NCI-H524 (cell line): ENCODE measurements around the gene PBX1.

Experiments used
- DNase-seq, 2 experiments: peaks; one replicate each; lab custom pipeline; 2025; lab: John Stamatoyannopoulos, UW

PBX1 gene

DNA sequence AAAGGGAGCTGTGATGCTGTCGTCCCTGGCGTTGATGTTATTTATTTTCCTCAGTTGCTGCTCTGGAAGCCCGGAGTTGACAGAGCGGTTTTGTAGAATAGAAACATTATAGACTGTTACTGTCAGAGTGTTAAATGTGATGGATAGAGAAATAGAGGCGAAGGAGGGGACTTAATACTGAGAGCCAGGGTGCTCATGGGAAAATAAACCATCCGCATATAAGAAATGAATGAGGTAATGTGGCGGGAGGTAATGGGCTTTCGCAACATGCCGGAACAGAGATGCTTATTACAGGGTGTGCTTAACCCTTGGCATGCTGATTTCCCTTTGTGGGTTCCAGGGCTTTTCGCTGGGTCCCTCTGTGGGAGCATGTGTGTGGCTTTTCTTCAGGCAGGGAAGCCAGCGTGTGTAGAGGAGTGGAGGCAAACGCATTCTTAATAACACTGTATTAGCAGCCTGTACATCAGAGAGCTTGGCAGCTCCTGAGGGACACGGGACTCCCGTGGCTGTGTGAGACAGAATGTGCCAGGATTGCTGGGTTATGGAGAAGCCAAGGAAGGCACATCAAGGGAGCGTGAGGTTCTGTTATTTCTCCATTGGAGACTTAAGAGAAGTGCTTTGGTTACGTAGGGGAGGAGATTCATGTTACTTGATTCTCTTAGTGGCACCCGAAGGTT lies 141.0 kb downstream of the PBX1 start:
- no peak for DNase-seq

DNA sequence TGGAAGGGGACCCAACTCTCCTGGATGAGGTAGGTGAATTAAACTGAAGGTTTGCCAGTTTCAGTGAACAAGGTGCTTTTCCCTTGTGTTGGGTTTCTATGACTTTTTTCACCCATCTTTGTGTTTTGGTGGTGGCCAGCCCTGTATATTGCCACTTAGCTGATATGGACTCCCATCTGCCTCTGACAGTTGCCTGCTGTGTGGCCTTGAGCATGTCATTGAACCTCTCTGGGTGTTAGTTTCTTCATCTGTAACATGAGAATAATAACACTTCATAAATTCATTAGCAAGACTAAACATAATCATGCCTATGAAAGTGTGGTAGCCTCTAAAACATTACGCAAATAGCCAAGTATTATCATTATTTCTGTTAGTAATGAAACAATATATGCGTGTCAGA lies 141.7 kb downstream of the PBX1 start:
- no peak for DNase-seq

DNA sequence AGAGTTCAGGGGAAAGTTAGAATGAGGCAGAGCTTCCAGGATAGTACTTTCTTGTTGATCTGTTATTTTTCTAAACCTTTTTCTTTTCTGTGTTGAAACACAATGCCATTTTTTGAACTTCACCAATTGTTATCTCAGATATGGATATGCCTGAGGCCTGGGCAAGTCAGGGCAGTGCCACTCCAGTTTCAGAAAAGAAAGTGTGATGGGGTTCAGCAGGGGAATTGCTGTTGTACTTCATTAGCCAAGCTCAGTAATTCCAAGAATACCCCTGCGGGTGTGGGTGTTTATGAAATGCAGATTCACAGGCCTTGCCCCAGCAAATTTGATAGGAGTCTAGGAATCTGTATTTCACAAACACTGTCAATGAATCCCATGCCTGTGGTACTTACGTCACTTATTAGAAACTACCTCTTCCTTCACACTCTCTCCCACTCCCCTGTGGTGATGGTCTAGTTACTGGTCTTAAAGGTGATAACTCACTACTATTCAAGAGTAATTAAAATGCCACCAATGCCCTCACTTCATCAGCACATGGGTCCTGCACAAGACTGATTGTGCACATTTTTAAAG lies 142.3 kb downstream of the PBX1 start:
- no peak for DNase-seq

DNA sequence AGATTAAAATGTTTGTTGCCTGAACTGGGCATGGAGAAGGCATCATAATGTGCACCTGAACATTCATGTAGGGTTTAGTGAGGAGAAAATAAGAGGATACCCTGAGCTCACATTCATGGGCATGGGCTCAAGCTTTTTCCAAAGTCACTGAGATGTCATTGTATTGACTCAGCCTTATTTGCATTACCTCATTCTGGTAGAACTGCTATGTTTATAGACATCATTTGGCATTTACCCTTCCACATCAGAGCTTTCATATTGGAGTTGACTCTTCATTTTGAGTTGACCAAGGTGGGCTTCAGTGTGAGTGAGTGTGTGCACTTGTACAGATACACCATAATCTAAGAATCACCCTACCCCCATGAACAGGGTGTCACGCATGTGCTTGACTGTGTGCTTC lies 143.2 kb downstream of the PBX1 start:
- no peak for DNase-seq

DNA sequence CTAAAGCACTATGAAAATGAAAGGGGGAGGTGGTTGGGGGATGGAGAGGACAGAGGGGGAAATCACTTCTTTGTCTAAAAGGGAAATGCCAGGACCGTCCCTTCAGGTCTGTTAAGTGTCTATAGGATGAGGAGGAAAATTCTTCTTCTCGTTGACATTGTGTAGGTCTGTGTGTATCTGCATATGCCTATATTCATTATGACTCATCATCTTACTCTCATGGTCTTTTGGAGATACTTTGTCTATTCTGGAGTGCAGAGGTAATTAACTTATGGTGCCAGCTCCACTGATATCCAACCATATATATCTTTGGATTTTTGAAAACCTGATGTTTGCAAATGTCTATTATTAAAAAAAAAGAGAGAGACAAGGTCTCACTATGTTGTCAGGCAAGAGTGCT lies 143.7 kb downstream of the PBX1 start:
- DNase-seq, result no peak

DNA sequence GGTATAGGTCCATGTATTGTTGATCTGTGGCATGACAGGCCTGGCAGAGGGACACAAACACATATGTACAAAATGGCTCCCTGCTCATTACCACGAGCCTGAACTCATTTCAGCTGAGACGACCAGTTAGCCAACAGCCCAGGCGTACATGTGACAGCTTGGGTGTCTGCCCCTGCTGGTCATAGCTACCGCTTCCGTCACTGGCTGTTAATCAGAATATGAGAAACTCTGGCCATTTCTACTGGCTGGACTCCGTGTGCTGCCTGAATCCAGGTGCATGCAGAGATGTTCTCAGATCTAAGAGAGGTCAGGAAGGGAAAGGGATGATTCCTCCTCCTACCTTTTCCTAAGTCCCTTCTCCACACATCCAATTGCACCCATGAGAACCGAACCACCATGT lies 144.5 kb downstream of the PBX1 start:
- no peak for DNase-seq

DNA sequence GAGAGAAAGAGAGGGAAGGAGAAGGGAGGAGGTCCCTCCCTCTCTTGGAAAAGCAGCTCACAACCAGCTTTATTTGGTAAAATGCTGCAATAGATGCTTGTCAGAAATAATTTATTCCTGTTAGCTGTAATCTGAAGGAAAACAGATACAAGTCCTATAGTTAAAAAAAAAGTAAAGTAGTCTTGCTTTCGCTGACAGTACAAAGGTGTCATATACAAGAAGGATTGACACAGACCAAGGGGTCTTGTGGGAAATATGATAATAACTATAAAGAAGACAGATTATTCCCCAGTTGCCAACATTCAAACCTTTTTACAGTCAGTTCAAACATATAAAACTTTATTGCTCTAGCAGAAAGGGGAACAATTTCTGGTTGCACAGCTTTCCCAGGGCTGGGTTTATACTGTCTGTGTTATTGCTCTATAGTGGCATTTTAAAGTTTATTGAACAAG lies 145.0 kb downstream of the PBX1 start:
- DNase-seq, result no peak

DNA sequence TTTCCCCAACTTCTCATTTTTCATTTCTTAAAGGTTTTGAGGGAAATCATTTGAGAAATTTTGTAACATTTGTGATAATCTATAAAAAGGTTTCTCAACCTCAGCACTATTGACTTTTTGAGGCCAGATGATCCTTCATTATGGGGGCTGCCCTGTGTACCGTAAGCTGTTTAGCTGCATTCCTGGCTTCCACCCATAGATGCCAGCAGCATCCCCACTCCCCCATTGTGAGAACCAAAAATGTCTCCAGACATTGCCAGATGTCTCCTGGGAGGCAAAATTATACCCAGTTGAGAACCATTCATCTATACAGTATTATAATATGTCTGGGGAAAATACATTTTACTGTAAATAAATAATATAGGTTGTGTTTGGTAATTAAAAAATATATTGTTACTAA lies 146.0 kb downstream of the PBX1 start:
- peak; percentile 3 to 50 for DNase-seq

DNA sequence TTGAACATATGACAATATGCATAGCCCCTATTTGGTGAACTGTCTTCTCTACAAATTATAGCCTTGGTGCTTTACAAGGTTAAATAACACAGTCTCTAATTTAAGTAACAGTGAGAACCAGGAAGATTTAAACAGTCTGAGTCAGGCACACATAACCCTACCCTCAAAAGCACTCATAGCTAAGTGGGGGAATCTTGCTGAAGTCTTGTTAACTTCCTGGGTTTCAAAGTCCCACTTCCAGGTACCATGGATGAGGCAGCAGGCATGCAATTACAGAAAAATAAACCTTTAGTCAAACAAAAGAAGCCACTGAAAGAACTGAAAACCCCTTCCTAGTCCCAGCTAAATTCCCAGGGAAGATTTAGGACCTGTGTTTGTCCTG lies 147.6 kb downstream of the PBX1 start:
- DNase-seq, result no peak

DNA sequence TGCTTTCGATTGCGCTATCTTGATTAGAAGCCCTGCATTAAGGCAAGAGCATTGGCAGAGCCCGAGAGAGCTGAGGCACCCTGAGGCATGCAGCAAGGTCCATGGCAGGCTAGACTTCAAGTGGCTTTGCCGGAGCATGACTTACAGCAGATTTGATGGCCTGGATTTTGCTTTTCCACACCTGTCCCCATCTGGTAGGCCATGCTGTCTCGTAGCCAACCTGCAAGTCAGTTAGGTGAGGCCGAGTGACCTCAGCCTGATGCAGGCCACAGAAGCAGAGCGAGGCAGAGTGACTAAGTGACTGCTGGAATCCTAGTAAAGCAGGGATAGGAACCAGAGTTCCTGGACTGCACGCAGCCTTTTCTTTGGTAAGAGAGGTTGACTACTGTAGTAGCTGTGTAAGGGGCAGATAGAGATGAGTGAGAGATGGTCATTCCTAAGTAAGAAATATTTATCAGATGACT lies 148.9 kb downstream of the PBX1 start:
- DNase-seq, result peak; percentile 32 to 55

DNA sequence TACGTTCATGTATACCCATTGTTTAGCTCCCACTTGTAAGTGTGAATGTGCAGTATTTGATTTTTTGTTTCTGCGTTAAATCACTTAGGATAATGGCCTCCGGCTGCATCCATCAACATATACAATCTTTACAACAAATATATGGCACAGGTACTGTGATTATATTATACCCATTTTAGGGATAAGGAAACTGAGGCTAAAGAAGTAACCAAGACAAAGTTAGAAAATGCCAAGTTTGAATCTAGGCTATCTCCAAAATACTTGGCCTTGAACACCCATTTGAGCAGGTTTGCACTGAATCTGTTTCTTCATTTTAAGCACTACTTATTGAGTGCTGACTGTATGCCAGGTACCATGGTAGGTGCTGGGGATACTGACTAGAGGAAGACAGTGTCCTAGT lies 149.6 kb downstream of the PBX1 start:
- DNase-seq, result no peak

DNA sequence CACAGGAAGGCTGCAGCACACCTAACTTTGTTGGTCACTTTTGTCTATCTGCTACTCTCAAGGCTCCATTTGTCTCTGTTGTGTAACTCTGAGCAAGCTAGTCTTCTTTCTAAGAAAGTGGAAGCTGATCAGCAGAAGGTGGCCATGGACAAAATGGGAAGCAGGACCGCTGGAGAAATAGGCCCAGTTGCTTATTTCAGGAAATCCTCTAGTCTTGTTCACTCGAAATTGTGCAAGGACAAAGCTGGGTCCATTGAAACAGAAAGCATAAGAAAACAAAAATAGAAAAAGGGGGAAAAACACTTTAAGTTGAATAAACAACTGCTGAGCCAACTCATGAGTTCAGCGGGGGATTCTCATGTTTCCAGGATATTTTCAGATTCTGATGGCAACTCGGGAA lies 150.1 kb downstream of the PBX1 start:
- no peak for DNase-seq

DNA sequence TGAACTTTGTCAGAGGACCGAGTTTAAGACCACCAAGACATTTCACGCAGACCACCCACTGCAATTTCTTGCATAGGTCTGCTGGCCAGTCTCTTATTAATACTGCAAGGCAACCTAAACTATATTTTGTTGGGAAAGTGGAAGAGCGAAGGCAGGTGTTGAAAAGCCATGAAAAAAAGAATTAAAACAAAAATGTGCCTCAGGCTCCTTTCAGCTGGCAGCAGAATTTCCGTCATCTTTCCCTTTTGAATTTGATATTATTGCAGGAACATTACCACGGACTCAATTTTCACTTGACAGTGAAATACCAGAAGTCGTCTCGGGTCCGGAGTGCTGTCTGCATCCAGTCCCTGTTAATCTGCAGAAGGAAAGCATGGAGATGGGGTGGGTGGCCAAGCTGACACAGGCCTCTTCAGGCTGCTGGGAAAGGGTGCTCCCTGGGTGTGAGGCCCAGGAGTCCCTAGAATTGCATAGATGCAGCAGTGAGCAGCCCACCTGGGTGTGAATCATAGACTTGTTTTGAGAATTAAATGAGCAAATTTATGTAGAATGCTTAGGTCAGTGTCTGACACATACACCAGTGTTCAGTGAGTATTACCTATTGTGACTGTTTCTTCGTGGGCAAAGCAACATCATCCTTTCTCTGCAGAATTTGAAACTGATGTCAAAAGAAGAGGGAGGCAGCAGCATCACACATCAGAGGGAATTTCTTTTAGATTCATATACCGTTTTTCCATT lies 150.7 kb downstream of the PBX1 start:
- DNase-seq, result no peak

DNA sequence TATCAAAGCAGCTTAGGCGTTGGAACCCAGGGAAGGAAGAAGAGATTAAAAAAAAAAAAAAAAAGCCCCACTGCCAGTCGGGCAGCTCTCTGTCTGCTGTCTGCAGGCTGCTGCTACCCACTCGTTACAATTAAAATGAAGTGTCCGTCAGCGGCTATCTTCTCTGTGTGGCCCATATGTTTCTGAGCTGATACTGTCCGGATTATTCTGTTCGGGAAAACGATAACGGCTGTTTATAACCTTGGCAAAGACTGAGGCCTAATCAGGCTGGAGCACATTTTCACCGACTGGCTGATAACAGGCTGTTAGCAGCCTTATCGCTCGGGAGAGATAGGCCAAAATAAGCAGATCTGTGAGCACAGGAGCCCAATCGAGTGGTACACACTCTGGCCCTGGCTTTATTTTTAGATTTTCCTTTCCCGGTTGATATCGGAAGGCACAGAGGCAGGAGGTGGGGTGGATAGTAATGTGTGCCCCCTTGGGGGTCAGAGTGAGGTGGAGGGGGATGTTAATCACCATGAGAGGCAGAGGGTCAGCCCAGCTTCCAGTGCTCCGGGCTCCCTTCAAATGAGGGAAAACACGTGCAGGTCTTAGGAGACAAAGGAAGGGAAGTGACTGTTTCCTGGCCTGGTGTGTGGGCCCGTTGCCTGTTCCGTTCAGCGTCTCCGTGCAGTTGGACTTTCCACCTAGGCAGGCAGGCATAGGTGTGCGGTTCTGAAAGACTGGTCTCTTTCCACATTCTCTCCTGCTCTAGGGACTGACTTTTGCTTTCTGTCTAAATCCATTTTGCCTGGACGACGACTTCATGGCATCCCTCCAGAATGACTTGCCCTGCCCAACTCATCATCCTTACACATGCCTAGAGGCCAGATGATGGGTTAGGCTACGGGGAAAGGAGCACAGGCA lies 153.4 kb downstream of the PBX1 start:
- DNase-seq, result peak; percentile 61 to 87

DNA sequence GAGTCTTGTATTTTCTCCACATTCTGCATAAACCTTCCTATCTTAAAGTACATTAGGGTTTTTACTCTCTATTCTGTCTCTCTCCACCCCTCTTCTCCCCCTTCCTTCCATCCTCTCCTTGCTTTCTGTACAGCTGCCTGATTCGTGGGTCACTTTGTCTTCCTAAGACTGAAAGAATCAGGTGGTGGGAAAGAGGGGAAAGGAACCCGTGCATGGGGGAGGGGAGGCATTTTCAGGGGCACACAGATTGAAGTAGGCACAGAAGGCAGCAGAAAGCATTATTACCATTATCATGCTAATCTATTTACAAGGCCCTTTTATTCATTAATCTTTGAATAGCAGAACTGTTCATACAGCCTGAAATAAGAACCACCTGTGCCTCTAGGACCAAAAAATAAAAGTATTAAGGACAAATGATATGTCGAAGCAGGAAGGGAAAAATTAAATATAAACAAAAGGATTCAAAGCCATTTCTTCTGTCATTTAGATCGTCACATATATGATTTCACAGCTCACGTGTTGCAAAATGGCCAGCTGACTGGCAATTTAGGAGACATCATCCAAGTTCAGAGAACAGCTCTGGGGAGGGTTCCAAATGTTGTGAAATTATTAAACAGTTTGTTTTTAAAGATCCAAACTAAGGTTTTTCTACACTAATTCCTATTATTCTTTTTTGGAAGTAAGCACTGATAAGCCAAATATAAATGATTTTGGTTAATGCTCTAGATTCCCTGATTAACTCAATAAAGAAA lies 154.6 kb downstream of the PBX1 start:
- DNase-seq, result peak in 1 of 2 experiments; percentile 29

DNA sequence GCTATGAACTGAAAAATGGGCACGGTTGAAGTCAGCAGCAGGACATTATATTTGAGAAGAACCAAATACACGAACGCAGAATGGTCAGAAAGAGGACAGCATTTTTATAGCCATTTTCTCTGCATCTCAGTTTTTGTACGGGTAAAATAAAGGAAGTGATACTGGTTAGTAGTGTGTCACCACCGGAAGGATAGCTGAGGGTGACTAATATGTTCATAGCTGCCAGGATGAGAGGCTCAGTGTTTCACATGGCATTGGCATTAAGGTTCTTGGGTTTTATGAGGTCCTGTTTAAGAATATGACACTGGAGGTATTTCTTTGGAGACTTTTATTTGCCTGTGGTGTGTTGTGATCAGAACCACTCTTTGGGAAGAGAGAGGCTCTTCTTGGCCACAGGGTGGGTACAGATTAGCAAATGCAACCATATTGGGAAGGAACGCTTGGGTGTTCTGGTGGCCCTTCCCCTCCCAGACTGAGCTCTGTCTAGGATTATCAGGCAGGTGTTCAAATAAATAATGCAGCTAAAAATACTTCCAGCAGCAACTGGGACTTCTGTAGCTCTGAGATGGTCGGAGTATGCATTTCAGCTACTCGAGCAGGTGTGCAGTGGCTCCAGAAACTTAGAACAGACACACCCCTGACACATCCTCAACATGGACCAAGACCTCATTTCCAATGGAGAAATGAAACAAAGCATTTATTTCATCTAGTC lies 158.2 kb downstream of the PBX1 start:
- no peak for DNase-seq

DNA sequence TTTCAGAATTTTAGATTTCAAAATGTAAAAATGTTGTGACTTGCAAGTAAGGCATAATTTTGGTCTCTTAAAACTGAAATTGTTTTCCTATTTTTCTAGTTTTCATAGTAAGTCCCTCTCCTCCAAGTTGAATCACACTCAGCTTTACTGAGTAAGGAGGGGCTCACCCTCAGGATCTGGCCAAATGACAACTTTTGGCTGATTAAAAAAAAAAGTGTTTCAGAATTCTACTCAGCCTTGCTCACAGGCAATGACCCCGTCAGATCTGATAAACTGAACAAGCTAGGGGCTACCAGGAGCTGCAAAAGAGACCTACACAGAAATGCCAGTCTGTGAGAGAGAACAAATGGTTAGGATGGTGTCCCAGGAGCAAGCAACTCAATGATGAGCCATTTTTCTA lies 159.8 kb downstream of the PBX1 start:
- no peak for DNase-seq

DNA sequence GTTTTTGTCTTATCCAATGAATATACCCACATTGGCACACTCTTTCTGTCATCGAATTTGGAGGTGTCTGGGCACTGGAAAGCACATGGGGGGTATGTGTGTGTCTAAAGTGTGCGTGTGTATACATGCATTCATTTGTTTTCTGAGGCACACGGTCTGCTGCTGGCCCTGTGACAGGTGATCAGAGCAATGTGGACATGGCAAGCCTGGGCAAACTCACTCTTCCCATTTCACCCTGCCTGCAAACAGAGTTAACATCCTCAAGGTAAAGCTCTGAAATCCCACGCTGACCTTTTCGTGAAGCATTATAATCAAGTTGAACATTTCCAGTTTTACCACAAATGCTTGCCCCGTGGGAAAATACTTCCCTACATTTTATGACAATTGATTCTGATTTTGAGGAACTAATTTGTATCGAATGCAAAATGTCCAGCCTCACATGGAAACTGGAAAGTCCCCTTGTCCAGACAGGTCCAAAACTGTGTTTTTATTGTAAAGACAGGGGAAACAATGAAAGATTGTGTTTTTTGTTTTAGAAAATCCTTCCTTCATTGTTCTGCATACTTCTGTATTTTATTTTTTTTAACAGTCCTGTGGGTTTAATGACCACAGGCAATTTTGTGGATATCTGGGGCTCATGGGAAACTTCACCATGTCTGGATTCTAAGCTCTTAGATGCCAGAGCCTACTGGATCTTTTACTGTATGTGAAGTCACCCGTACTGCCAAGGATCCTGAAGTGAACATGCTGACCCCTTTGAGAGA lies 160.9 kb downstream of the PBX1 start:
- no peak for DNase-seq

DNA sequence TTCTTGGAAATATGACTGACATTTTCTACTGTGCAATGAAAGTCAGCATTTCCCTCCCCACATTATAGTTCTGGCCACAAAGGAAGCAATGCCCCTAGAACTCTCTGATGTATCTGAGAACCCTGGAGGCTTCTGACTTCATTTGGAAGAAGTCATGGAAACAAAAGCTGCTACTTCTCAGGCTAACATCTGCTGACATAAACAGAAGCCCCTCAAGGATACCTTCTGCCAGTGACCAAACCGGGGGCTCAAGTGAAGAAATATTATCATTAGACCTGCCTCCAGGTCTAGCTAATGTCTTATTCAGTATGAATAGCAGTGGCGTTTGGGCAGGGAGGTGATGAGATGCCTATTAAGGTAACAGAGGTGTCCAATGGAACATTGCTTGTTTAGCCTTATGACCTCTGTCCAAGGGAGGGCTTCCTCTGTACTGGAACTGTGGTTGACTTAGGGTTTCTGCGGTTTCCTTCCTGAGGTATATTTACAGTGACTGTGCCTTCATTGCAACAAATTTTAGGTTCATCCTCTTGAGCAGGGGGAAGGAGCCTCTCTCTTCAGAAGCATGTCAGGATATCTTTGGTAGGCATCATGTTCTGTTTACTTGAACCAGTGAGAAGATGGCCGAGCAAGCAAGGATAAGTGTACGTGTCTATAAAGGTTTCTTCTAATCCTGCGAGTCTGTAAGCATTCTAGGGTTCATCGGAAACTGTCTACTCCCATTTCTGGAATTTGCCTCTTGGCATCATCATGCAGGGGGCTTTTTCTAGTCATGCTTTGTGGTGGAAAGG lies 161.7 kb downstream of the PBX1 start:
- DNase-seq, result no peak

DNA sequence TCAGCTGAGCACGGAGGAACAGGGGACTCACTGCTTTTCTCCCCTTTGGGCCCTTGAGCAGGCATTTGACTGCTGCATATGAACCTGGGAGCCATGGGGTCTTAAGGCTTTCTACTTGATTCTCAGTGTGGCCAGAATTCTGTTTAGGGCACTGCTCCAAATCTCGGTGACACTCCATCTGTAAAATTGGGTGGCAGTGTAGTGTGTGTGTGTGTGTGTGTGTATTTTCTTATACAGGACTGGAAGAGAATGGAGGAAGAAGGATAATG lies 162.2 kb downstream of the PBX1 start:
- DNase-seq, result no peak
